ENCODE results near the gene ZNF112.
A peak's percentile ranks its signal among the peaks of the same experiment; 100 is the strongest.
"Not testable (repeated sequence)": the region's sequence is repeated elsewhere in the genome, so short reads cannot be mapped to it uniquely, and the experiment has no call there.

ZNF112 gene

DNA sequence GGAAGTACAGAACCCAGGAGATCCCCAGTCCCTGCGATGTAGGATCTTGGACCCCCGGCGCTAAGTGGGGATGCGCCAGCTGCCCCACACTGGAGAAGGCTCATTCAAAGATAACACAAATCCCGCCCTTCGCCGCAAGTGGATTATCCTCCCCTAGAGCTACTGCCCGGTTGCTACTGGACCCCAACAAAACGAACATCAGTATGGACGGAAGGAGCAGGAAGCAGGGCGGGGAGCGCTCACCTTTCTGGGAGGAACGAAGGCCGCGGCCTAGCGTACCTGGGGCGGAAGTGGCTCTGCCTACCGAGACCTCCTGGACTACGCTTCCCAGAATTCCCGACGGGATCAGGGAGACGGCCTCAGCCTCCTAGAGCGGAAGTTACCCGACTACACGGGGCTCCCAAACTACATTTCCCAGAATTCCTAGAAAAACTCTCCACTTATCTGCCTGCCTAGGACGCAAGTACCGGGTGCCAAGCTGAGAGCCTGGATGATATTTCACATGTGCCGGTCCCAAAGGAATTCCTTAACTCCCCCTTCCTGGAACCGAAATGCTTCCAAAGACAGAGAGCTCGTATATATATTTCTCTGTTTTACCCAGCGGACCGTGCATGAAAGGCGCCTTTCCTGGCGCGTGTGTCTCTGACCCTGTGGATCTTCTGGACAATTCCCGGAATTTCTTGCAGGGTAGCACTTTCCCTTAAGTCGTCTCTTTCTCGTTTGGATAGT, at the start of gene ZNF112:
Gene ZNF112, minus strand, starts transcription at position 298 of the 729 bp plus-strand sequence. CDS start 16,141 bp downstream, outside the sequence.
- Histone ChIP-seq H3K4me3 (ENCODE audit: low read depth in 1 of 2, low read length in 1 of 2) (peak within 1 kb of the TSS; percentile 32 to 41), H3K27ac (no peak within 1 kb of the TSS), H3K9me3 (no peaks in the 10 kb centered on the region), H3K36me3 (no peaks in the 10 kb centered on the region), H3K27me3 (no peaks in the 10 kb centered on the region), H3K4me1 (ENCODE audit: control insufficient read depth in 1 of 2, insufficient read depth in 1 of 2, low read depth in 1 of 2, low read length in 1 of 2) (peaks cover 6 to 11% of the 10 kb centered on the region in 2 experiments)
- TF ChIP-seq, protein P1, sequence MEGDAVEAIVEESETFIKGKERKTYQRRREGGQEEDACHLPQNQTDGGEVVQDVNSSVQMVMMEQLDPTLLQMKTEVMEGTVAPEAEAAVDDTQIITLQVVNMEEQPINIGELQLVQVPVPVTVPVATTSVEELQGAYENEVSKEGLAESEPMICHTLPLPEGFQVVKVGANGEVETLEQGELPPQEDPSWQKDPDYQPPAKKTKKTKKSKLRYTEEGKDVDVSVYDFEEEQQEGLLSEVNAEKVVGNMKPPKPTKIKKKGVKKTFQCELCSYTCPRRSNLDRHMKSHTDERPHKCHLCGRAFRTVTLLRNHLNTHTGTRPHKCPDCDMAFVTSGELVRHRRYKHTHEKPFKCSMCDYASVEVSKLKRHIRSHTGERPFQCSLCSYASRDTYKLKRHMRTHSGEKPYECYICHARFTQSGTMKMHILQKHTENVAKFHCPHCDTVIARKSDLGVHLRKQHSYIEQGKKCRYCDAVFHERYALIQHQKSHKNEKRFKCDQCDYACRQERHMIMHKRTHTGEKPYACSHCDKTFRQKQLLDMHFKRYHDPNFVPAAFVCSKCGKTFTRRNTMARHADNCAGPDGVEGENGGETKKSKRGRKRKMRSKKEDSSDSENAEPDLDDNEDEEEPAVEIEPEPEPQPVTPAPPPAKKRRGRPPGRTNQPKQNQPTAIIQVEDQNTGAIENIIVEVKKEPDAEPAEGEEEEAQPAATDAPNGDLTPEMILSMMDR (IDR thresholded peaks at IDR 0.05), result no peak

DNA sequence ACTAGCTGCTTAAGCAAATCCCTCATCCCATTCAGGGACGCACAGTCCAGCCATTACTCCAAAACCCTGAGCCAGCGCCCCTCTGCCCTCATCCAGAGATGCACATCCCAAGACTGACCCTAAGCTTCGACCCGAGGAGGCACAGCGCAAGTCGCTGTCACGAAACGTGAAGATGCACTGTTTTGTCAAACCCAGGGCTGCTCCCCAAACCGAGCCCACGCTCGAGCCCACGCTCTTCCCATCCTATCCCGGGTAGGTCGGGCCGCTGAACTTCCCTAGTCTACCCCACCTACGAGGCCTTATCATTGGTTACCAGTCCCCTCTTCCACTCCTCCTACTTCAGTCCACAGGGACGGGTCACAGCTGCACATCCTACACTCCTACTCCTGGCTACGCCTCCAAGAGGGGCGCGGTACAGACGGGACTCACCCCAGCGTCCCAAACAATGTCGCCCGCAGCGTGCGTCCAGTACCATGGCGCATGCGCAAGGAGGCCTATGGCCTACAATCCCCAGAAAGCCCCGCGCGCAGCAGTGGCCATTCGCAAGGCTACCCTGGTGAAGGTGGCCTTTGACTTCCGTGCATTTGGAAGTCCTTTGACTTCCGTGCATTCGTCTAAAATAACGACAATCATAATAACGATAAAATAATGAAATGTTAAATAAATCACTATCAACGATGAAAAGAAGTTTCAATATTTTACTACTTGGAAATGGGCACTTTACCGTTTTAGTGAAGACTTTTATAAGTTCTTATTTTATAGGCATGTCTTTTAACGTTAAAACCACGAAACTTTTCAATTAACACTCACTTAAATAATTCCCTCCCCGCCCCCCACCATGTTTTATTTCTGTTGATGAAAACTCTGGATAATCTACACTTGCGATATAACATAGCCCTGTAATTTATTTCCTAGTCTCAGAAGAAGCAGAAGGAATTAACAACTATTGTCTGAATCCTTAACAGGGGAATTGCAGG, 44.9 kb upstream of the ZNF112 start, which contains the start of gene ZNF285:
Gene ZNF285, minus strand, starts transcription at position 470 of the 977 bp plus-strand sequence. CDS start 4,395 bp downstream, outside the sequence.
- Histone ChIP-seq H3K27me3 (no peaks in the 10 kb centered on the region), H3K4me3 (ENCODE audit: low read depth in 1 of 2, low read length in 1 of 2) (peak within 1 kb of the TSS; percentile 42 to 60), H3K4me1 (ENCODE audit: control insufficient read depth in 1 of 2, insufficient read depth in 1 of 2, low read depth in 1 of 2, low read length in 1 of 2) (peaks cover 8 to 10% of the 10 kb centered on the region in 2 experiments), H3K9me3 (peaks cover 17% of the 10 kb centered on the region), H3K27ac (no peak within 1 kb of the TSS), H3K36me3 (no peaks in the 10 kb centered on the region)
- TF ChIP-seq, protein P1 (IDR thresholded peaks at IDR 0.05), result no peak

DNA sequence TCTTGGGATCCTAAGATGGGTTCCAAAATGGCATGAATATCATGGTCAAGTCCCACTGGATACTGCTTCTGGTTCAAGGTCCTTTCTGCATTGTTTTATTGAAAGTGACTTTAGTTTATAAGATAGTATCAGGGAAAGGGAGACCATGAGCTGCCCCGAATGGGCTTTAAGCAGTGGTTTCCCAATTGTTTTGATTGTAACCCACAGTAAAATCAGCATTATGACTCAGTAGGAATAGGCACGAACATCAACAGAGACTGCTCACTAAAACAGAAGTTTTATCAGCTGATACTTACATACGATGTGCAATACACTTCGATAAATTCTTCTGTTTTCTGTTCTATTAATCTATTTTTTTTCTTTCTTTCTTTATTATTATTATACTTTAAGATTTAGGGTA, 32.8 kb upstream of the ZNF112 start:
- not testable (repeated sequence) for H3K27ac ChIP-seq

DNA sequence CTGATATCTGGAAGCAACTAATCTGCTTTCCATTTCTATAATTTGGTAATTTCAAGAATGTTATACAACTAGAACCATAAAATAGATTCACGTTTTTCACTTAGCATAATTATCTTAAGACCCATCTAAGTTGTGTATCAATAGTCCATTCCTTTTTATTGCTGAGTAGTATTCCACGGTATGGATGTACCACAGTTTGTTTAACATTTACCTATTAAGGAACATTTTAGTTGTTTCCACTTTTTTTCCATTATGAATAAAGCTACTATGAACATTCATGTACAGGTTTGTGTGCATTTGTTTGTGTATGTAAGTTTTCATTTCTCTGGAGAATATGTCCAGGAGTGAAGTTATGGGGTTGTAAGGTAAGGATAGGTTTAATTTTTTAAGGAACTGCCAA, 18.3 kb upstream of the ZNF112 start:
- TF ChIP-seq, protein P1 (IDR thresholded peaks at IDR 0.05), result no peak
- Histone ChIP-seq H3K27me3 (no peaks in the 10 kb centered on the region), H3K4me3 (ENCODE audit: low read depth in 1 of 2, low read length in 1 of 2) (no peak overlapping the region), H3K36me3 (no peaks in the 10 kb centered on the region), H3K27ac (no peak overlapping the region), H3K4me1 (ENCODE audit: control insufficient read depth in 1 of 2, insufficient read depth in 1 of 2, low read depth in 1 of 2, low read length in 1 of 2) (no peaks in the 10 kb centered on the region), H3K9me3 (peaks cover 4% of the 10 kb centered on the region)

More for the DNA sequence above, 32.8 kb upstream of the ZNF112 start:
- not testable (repeated sequence) for H3K4me3 ChIP-seq (ENCODE audit: low read depth in 1 of 2, low read length in 1 of 2); H3K36me3 ChIP-seq; H3K4me1 ChIP-seq (ENCODE audit: control insufficient read depth in 1 of 2, insufficient read depth in 1 of 2, low read depth in 1 of 2, low read length in 1 of 2); H3K27me3 ChIP-seq
- H3K9me3 ChIP-seq, result peaks cover 11% of the 10 kb centered on the region

DNA sequence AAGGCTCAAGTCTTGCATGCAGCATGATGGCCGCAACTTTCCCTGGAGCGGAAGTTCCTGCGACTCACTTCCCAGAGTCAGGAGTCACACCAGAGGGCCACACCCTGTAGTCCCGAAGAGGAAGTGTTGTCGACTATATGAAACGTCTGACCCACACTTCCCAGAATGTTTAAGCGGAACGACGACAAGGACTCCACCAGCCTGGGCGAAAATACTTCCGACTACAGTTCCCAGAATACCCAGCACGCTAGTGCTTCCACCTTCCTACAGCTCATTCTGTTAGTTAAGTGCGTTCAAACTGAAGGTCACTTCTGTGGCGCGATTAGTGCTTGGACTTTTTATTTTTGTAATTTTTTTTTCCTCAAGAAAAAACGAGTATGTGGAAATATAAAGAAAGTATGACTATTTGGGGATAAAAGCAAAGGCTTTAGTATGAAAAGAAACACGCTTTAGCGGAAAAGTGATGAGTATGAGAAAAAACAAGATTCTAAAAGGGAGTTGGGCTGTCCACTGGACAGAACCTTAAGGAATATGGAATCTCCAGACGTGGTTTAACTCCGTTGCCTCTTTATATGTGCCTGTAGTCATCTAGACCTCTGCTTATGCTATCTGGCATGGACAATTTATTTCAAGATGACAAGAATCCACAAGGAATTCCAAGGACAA, 15.5 kb upstream of the ZNF112 start:
- Histone ChIP-seq H3K27me3 (no peaks in the 10 kb centered on the region), H3K36me3 (no peaks in the 10 kb centered on the region), H3K9me3 (peaks cover 4% of the 10 kb centered on the region), H3K27ac (no peak overlapping the region), H3K4me3 (ENCODE audit: low read depth in 1 of 2, low read length in 1 of 2) (no peak overlapping the region), H3K4me1 (ENCODE audit: control insufficient read depth in 1 of 2, insufficient read depth in 1 of 2, low read depth in 1 of 2, low read length in 1 of 2) (no peaks in the 10 kb centered on the region)
- TF ChIP-seq, protein P1 (IDR thresholded peaks at IDR 0.05), result no peak
